MM.1S (cell line): ENCODE data around the gene SCN2A.

Experiments
- CTCF ChIP-seq: fragments of 300-600 bp; sonication (generic); IDR thresholded peaks from 2 replicates; pipeline ENCODE4 v1.5.1; 2016; ENCODE audit warnings: antibody characterized with exemption, low read length, mixed read lengths
- EZH2 ChIP-seq: fragments of 300-600 bp; sonication (generic); optimal IDR thresholded peaks from 2 replicates; pipeline ENCODE3; 2017; ENCODE audit warnings: low read depth, mild to moderate bottlenecking, antibody characterized with exemption, low read length, mixed read lengths
- EZH2phosphoT487 ChIP-seq: fragments of 300-600 bp; sonication (generic); IDR thresholded peaks from 2 replicates; pipeline ENCODE4 v1.6.1; 2018; ENCODE audit warnings: antibody characterized with exemption, low read length

GRCh38 chr2:165289069-165289468 lies 49.9 kb downstream of the SCN2A start:
- no peak for TF ChIP-seq EZH2phosphoT487
- TF ChIP-seq CTCF = no peak
- no peak for TF ChIP-seq EZH2
